Stimulated activated CD8-positive, alpha-beta memory T cell treated with anti-CD3 and anti-CD28 coated beads, Interleukin-4, amount 100 ng/mL, for 1 hour (primary cell): ENCODE results near the gene SNTB2.

Experiments
- DNase-seq, 2 donors: peaks; one replicate each; pipeline ENCODE4 v3.0.0-alpha.2; 2020; ENCODE audit warnings: low read depth in 2 of 2, low spot score in 1 of 2

The SNTB2 gene

GRCh38 chr16:69179328-69180010, 7.5 kb upstream of the SNTB2 start:
- DNase-seq, result no peak

- no peak for DNase-seq
Measured at GRCh38 chr16:69180011-69180338, 7.0 kb upstream of the SNTB2 start.

- no peak for DNase-seq
Measured at GRCh38 chr16:69182730-69183416, 4.1 kb upstream of the SNTB2 start.

- DNase-seq, result peak; percentile 2 to 3
Measured at GRCh38 chr16:69187446-69188235, 677 bp downstream of the SNTB2 start.

- no peak for DNase-seq
Measured at GRCh38 chr16:69188236-69188549, 1.2 kb downstream of the SNTB2 start.

GRCh38 chr16:69188716-69189115, 1.8 kb downstream of the SNTB2 start:
- DNase-seq, result no peak

- no peak for DNase-seq
Measured at GRCh38 chr16:69190046-69190588, 3.2 kb downstream of the SNTB2 start.

GRCh38 chr16:69190598-69190997, 3.6 kb downstream of the SNTB2 start:
- DNase-seq, result no peak

- DNase-seq, result no peak
Measured at GRCh38 chr16:69191136-69191535, 4.2 kb downstream of the SNTB2 start.

- DNase-seq, result no peak
Measured at GRCh38 chr16:69193855-69194254, 6.9 kb downstream of the SNTB2 start.

GRCh38 chr16:69194488-69194887, 7.5 kb downstream of the SNTB2 start:
- no peak for DNase-seq

- no peak for DNase-seq
Measured at GRCh38 chr16:69195369-69196029, 8.5 kb downstream of the SNTB2 start.

GRCh38 chr16:69197573-69197972, 10.6 kb downstream of the SNTB2 start:
- DNase-seq, result no peak

- no peak for DNase-seq
Measured at GRCh38 chr16:69199382-69199781, 12.4 kb downstream of the SNTB2 start.

- no peak for DNase-seq
Measured at GRCh38 chr16:69201291-69201690, 14.3 kb downstream of the SNTB2 start.

- no peak for DNase-seq
Measured at GRCh38 chr16:69201787-69202186, 14.8 kb downstream of the SNTB2 start.

- no peak for DNase-seq
Measured at GRCh38 chr16:69204172-69204571, 17.2 kb downstream of the SNTB2 start.

- DNase-seq, result no peak
Measured at GRCh38 chr16:69209735-69210134, 22.8 kb downstream of the SNTB2 start.

- no peak for DNase-seq
Measured at GRCh38 chr16:69217433-69217832, 30.5 kb downstream of the SNTB2 start.

GRCh38 chr16:69219279-69219678, 32.3 kb downstream of the SNTB2 start:
- DNase-seq, result no peak

GRCh38 chr16:69223882-69224281, 36.9 kb downstream of the SNTB2 start:
- no peak for DNase-seq

GRCh38 chr16:69225121-69225520, 38.2 kb downstream of the SNTB2 start:
- DNase-seq, result no peak
